ENCODE data around the gene CHCHD4. TPM values are rescaled to one million over a fixed set of nuclear protein-coding genes. Genes with fewer than 3 reads are reported as not detected.

The CHCHD4 gene
- total RNA-seq (1 to 10 TPM; 3.2 to 6.0 (median 5.3) TPM), polyA plus RNA-seq (1 to 10 TPM; 3.4 to 8.6 TPM)

DNA sequence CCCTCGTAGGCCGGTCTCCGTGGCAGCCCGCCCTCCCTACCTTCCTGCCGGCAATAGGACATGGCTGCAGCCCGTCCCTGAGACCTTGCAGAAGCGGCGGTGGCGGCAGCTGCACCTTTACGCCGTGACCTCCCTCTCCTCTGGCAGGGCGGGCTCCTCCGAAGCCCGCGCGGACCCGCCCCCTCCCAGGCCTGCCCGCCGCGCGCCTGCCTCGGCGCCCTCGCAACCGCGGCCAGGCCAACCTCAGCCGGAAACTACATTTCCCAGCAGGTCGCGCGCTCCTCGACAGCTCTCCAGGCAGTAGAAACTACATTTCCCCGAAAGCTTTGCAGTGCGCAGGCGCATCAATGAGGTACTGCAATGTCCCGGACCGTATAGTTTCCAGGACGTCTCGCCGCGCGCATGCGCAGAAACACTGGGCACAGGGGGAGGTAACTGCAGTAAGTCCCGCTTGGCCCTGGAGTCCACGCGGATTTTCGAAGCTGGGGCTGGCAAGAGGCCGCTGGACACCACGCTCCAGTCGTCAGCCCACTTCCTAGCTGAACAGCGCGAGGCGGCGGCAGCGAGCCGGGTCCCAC, at the start of gene CHCHD4, which contains the start of gene TMEM43:
Gene CHCHD4, minus strand, starts transcription at position 256 of the 578 bp plus-strand sequence. Its CDS starts 194 bp downstream, at position 62.
Gene TMEM43, plus strand, starts transcription at position 438 of the 578 bp plus-strand sequence. CDS start 142 bp downstream, outside the sequence.
- Histone ChIP-seq H3K9me3 (no peaks in the 10 kb centered on the region), H3K36me3 (peaks cover 0 to 4% (median 0%) of the 10 kb centered on the region in 3 donors), H3K4me3 (peak within 1 kb of the TSS; percentile 80 to 98 (median 90)), H3K4me1 (peaks cover 7 to 22% (median 15%) of the 10 kb centered on the region in 3 donors), H3K27me3 (no peaks in the 10 kb centered on the region), H3K27ac (peak within 1 kb of the TSS; percentile 83 to 94 (median 91))
- TF ChIP-seq, protein P1, sequence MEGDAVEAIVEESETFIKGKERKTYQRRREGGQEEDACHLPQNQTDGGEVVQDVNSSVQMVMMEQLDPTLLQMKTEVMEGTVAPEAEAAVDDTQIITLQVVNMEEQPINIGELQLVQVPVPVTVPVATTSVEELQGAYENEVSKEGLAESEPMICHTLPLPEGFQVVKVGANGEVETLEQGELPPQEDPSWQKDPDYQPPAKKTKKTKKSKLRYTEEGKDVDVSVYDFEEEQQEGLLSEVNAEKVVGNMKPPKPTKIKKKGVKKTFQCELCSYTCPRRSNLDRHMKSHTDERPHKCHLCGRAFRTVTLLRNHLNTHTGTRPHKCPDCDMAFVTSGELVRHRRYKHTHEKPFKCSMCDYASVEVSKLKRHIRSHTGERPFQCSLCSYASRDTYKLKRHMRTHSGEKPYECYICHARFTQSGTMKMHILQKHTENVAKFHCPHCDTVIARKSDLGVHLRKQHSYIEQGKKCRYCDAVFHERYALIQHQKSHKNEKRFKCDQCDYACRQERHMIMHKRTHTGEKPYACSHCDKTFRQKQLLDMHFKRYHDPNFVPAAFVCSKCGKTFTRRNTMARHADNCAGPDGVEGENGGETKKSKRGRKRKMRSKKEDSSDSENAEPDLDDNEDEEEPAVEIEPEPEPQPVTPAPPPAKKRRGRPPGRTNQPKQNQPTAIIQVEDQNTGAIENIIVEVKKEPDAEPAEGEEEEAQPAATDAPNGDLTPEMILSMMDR (IDR thresholded peaks at IDR 0.05) = no peak
- peak; percentile 99 to 100 (median 99) for DNase-seq
- 0% methylated on average over 40 to 55 of the region's 55 CpGs for WGBS, 2 donors
- intact Hi-C loops (cut with DNase I) = no loop called here
- ATAC-seq = peak; percentile 89 to 95 (median 91)
- no peak for FAIRE-seq

DNA sequence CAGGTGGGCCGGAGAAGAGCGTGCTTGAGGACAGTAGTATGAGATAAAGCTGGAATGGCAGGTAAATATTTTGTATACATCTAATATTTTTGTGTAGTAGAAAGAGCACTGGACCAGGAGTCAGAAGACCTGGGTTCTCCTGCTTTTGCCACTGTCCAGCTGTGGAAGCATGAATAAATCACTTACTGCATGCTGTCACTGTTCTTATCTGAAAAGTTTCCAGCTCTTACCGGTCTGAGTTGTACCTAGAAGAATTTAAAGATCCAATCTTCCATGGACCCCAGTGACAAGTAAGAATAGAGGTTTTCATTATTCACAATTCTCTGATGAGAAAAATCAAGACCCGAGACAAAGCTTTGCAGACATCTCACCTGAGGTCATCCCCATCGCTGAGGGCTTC, 47.8 kb upstream of the CHCHD4 start:
- Histone ChIP-seq H3K9me3 (no peaks in the 10 kb centered on the region), H3K27me3 (no peaks in the 10 kb centered on the region), H3K4me1 (peaks cover 0 to 18% (median 10%) of the 10 kb centered on the region in 3 donors), H3K4me3 (no peak overlapping the region), H3K27ac (no peak overlapping the region), H3K36me3 (peaks cover 6 to 50% (median 34%) of the 10 kb centered on the region in 3 donors)
- no peak for FAIRE-seq
- intact Hi-C loops (cut with DNase I) = no loop called here
- DNase-seq = no peak
- WGBS, 2 donors = 90 to 91% methylated on average over 5 of the region's 5 CpGs
- TF ChIP-seq, protein P1 (IDR thresholded peaks at IDR 0.05) = no peak
- no peak for ATAC-seq

DNA sequence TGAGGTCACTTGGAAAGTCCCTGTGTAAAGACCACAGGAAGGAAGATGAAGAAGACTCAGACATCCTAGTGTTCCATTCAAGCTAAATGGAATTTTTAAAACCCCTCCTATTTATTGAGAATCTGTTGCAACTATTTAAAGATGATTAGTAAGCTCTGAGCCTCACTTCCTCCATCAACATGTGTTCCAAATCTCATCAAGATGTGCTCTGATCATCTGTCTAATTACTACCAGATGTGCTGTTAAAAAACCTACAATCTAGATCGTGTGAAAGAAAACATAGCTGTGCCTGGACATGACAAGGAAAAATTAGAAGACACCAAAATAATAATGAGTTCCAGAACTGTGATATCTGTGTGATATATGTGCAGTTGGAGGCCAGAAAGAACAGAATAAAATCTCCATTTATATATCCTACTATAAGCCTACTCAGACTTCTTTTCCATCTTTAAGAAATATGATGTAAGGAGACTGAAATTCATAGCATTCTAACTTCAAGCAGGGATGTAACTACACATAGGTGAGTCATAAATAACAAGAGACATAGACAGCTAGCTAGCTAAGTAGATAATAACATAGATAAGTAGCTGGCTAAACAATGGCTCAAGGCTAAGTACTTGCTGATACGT, 46.0 kb upstream of the CHCHD4 start:
- Histone ChIP-seq H3K9me3 (no peaks in the 10 kb centered on the region), H3K27me3 (no peaks in the 10 kb centered on the region), H3K4me3 (no peak overlapping the region), H3K4me1 (no peaks in the 10 kb centered on the region), H3K36me3 (peaks cover 6 to 63% (median 41%) of the 10 kb centered on the region in 3 donors), H3K27ac (no peak overlapping the region)
- 58 to 69% methylated on average over 2 of the region's 2 CpGs for WGBS, 2 donors
- TF ChIP-seq, protein P1 (IDR thresholded peaks at IDR 0.05) = no peak
- FAIRE-seq (no peak), ATAC-seq (no peak), DNase-seq (no peak)
- intact Hi-C loops (cut with DNase I) = no loop called here

DNA sequence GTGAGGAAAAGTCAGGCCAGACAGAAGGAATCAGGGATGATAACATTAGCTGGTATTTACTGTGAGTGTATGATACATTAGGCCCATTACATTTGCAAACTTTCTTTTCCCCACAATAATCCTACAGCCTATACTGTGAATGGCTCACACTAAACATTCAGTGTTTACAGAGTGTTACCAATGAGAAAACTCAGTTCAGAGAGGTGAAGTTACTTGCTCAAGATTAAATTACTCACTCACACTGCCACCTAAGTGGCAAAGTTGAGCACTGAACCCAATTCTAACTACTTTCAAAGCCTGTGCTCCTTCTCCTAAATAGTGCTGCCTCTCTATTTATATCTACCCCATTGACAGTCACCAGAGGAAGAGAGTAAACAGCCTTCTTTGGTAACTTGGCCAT, 45.2 kb upstream of the CHCHD4 start:
- Histone ChIP-seq H3K4me3 (no peak overlapping the region), H3K4me1 (no peaks in the 10 kb centered on the region), H3K27ac (no peak overlapping the region), H3K36me3 (peaks cover 12 to 71% (median 47%) of the 10 kb centered on the region in 3 donors), H3K27me3 (no peaks in the 10 kb centered on the region), H3K9me3 (no peaks in the 10 kb centered on the region)
- DNase-seq (no peak), ATAC-seq (no peak), FAIRE-seq (no peak)
- intact Hi-C loops (cut with DNase I) = no loop called here
- TF ChIP-seq, protein P1 (IDR thresholded peaks at IDR 0.05) = no peak

DNA sequence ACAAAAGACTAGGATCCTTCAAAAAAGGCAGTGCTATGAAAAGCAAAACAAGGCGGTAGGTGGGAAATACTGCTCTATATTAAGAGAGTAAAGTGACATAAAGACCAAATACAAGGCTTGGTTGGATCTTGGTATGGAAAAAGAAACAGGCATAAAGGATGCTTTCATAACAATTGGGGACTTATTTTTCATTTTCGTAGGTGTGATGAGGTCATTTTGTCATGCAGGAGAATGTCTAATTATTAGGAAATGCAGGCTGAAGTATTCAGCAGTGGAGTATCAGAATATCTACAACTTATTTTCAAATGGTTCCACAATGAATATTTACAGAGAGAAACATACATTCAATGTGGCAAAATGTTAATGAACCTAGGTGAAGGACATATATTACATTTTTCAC, 44.8 kb upstream of the CHCHD4 start:
- Histone ChIP-seq H3K9me3 (no peaks in the 10 kb centered on the region), H3K27me3 (no peaks in the 10 kb centered on the region), H3K4me1 (no peaks in the 10 kb centered on the region), H3K36me3 (peaks cover 12 to 75% (median 50%) of the 10 kb centered on the region in 3 donors), H3K27ac (no peak overlapping the region), H3K4me3 (no peak overlapping the region)
- TF ChIP-seq, protein P1 (IDR thresholded peaks at IDR 0.05) = no peak
- FAIRE-seq (no peak), DNase-seq (no peak), ATAC-seq (no peak)
- 84 to 91% methylated on average over 2 of the region's 2 CpGs for WGBS, 2 donors
- intact Hi-C loops (cut with DNase I) = no loop called here
